OCI-LY1 (cell line): ENCODE measurements around the gene MKI67.

Experiments used
- EZH2 ChIP-seq: fragments of 200-600 bp; sonication (generic), shearing (Covaris generic); IDR thresholded peaks from 2 replicates; pipeline ENCODE4 v1.8.0; 2017; ENCODE audit warnings: borderline replicate concordance, mixed run types, mild to moderate bottlenecking, antibody characterized with exemption, low read length, moderate library complexity, mixed read lengths
- TF ChIP-seq, protein P1 (sequence below): fragments of 200-600 bp; sonication (generic), shearing (Covaris generic); IDR thresholded peaks from 2 replicates; pipeline ENCODE4 v1.5.1; 2017; ENCODE audit warnings: mild to moderate bottlenecking, antibody characterized with exemption, low read length, moderate library complexity, mixed read lengths

DNA sequence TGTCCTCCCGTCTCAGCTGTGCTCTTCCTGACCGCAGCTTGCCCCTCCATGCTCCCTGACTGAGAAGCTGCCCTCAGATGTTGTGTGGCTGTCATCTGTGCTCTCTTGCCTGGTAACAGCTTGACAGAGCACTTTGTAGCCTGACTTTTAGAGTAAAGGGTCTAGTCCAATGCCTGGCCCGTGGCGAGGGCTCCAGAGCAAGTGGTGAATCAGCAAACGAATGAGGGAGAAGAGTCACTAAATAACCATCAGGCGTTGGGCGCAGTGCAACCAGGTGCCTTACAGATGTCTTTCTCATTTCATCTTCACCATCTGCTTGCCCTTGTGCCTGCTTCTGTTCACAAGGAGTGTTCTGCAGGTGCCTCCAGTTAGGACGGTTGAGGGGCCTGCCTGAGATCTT, 45.6 kb downstream of the MKI67 start:
- TF ChIP-seq EZH2 = no peak
- TF ChIP-seq, protein P1, sequence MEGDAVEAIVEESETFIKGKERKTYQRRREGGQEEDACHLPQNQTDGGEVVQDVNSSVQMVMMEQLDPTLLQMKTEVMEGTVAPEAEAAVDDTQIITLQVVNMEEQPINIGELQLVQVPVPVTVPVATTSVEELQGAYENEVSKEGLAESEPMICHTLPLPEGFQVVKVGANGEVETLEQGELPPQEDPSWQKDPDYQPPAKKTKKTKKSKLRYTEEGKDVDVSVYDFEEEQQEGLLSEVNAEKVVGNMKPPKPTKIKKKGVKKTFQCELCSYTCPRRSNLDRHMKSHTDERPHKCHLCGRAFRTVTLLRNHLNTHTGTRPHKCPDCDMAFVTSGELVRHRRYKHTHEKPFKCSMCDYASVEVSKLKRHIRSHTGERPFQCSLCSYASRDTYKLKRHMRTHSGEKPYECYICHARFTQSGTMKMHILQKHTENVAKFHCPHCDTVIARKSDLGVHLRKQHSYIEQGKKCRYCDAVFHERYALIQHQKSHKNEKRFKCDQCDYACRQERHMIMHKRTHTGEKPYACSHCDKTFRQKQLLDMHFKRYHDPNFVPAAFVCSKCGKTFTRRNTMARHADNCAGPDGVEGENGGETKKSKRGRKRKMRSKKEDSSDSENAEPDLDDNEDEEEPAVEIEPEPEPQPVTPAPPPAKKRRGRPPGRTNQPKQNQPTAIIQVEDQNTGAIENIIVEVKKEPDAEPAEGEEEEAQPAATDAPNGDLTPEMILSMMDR = no peak
